NCI-H2107 (cell line): Measurements from ENCODE around the gene NCMAP.

Source experiments
- DNase-seq: peaks from one replicate; lab custom pipeline; 2025; lab: John Stamatoyannopoulos, UW

The NCMAP gene

DNA sequence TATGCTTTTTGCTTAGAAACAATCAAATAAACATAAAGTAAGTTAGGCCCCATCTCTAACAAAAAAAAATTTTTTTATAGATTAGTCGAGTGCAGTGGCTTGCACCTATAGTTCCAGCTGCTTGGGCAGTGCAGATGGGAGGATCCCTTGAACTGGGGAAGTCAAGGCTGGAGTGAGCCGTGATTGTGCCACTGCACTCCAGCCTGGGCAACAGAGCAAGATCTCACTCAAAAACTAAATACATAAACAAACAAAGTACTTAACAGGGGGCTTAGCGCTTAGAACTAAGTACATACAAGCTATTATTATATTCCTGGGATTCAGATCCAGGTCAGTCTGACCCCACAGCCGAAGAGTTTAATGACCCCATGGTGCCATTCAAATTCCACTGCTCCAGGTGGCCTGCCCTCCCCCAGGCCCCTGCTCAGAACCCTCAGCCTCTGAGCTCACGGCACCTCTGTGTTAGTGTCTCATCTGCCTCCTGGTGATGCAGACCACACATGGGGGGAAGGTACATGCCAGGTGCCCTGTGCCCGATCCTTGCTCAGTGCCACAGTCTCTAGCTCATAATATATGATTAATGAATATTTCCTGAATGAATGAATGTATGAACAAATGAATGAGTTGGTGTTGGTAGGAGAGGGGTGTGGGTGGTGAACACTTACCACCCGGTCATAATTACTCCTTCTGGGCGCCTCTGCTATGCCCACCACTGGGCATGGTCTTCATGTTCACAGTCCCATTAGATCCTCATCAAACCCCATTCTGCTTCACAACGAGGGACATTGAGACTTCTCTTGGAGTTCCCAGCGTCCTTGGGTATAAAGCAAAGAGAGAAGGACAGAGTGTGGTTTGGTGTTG, 14.6 kb downstream of the NCMAP start:
- no peak for DNase-seq

DNA sequence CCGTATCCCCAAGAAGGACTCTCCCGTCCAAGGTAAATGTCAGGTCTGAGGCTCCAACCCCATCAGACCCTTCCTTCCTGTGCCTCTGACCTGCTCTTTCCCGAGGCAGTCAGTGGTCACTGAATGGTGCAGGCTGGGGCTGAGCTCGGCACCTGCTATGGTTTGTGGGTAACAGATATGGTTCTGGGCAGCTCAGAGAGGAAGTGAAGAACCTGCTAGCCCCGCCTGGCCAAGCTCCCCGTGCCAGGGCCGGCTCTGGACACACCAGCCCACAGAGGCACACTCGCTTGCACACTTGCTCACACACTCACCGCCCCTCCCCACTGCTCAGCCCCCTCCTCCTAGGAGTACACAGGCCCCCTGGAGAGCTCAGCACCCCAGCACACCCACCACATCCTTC, 16.4 kb downstream of the NCMAP start:
- no peak for DNase-seq

DNA sequence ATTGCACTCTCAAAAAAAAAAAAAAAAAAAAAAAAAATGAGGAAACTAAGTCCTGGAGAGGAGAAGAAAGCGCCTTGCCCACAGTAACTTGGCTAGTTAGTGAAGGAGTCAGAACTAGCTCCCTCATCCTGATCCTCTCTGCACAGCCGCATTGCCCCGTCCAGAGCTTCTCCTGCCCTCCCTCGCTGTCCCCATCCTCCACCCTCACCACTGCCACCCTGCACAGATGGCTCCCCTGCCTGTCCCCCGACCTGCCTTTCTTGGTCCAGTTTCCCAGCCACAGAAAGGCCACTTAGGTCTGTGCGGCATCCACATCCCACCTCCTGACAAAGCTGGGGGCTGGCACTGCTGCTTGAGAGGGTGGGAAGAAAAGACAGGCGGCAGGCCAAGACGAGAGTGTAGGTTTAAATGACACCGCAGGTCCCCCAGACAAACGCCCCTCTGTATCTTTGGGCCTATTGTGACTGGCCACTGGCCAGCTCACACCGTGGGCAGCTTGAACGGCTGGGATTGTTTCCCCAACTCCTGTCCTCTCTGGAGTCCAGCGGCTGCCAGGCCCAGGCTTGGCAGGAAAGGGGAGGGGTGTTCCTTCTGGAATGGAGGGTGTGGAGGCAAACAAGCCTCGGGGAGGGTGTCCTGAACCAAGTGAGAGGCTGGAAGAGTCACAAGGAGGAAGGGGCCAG, 20.2 kb downstream of the NCMAP start:
- no peak for DNase-seq

- no peak for DNase-seq
These were observed 23.0 kb downstream of the NCMAP start for GRCh38 chr1:24578846-24579245.

DNA sequence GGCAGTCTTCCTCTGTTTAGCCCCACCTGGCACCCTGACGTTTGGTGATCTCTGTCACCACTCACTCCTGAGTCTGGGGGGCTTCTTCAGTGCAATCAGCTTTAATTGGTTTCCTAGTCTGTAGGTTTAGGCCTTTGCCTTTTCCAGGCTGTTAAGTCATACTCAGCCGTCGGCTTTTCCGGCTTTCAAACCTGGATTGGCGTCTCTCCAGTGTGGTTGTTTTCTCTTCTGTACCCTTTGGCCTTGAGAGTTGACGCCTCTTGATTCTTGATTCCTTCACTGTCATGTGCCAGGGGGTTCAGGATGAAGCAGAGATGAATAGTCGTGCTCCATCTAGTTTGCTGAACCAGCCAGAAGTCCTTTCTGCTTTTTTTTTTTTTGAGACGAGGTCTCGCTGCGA, 24.9 kb downstream of the NCMAP start:
- no peak for DNase-seq

DNA sequence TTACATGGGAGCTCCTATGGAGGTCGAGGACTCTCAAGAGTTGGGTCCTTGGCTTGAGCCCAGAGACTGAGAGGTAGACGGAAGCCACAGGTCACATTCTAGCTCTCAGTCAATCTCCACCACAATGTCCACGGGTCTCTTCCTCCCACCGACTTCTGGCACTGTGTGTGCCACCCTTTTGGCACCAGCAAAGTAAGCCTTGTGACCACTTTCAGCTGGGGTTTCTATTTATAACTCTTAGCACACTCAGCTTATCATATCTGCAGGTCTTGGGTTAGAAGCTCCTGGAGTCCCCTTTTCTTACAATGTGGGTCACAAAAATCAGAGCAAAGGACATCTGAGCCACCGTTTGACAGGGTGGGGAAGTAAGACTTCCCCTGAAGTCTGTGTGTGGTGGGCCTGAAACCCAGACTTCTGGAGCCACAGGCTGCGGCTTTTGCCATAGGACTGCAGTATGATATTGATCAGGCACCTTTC, 28.3 kb downstream of the NCMAP start:
- no peak for DNase-seq

GRCh38 chr1:24586119-24586518, 30.2 kb downstream of the NCMAP start:
- no peak for DNase-seq

- peak; percentile 74 for DNase-seq
These were observed 31.3 kb downstream of the NCMAP start for GRCh38 chr1:24586970-24587820.

DNA sequence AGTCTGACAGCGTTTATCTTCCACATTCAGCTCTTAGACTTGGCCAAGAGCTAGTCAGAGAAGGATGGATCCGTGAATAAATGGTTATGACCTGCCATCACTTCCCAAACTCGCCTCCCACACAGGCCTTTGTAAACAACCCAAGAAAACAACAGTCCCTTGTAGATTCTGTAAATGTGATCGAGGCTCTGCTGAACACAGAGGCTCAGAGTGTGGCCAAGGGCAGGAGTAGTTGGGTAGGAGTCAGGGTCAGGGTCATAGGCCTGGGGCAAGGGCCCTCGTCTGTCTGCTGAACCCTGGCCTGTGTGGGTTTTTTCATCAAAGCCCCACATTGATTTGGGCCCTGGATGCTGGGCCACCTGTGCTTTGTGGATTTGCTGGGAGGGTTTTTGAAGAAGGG, 32.7 kb downstream of the NCMAP start:
- DNase-seq, result no peak

DNA sequence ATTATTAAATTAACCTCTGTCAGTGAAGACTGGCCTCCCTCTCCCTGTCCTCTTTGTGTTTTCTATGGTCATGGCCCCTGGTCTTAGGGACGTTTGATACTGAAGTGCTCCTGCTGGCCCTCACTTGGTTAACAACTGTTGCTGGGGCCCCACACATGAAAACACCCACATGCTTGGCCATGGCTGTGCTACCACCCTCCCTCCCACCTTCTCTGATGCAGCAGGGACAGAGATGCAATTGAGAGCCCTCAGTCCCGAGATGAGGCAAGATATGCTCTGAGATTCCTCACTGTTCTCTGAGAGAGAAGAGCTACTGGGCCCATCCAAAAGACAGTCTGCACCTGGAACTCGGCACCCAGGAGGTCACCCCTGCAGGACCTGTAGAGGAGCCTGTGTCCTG, 33.3 kb downstream of the NCMAP start:
- DNase-seq, result no peak

- DNase-seq, result no peak
These were observed 35.9 kb downstream of the NCMAP start for GRCh38 chr1:24591781-24592180.

DNA sequence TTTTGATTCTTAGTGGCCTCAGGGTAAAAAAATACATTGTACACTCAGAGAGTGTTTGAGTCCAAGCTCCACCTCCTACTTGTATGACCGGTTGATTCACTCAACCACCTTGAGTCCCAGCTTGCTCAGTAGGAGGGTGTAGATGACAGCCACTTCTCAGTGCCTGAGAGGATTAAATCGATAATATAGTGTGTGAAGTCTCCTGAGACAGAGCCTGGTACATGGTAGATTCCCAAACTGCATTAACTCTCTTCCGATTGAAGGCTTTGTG, 38.4 kb downstream of the NCMAP start:
- DNase-seq, result no peak

- DNase-seq, result no peak
These were observed 40.6 kb downstream of the NCMAP start for GRCh38 chr1:24596401-24596880.

DNA sequence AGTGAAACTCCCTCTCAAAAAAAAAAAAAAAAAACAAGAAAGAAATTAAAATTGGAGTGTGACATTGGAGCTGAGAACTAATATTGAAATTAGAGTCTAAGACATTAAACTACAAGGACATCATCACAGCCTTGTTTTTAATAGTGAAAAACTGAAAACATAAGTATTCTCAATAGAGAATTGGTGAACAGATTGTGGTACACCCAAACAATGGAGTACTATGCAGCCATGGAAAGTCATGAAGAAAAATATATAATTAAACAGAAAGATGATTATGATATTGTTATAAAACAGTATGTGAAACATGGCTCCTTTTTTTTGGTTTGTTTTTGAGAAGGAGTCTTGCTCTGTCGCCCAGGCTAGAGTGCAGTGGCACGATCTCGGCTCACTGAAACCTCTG, 43.4 kb downstream of the NCMAP start:
- no peak for DNase-seq

DNA sequence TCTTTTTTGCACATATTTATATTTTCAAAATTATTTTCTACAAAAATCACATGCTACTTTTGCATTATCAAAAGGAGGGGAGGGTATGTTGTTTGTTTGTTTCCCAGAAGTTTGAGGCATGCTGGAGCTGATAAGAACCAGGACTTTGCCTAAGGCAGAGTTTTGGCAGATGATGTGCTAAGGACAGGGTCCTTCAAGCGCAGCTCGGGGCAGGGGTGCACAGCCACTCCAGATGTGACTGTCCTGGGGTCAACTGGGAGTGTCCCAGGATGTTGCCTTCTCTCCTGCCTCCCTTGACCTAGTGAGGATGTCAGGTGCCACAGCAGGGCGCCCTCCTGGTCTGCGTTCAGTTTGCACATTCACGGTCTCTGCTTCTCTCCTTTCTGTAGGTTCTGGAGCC, 44.7 kb downstream of the NCMAP start:
- no peak for DNase-seq

GRCh38 chr1:24605534-24606295, 49.8 kb downstream of the NCMAP start:
- no peak for DNase-seq

DNA sequence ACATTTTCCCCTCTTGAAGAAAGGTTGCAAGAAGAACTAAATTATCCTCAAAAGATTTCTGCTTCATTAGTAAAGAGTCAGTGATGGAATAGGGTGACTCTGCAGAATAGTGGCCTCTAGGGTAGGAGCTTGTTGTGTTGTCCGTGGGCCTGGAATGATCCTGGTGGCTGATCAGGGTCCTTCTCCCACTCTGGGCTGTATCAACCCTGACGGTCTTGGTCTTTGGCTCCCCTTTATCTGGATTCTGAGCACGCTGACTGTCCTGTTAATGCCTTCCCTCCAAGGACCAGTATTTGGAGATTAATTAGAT, 50.4 kb downstream of the NCMAP start:
- DNase-seq, result no peak

GRCh38 chr1:24606621-24607020, 50.7 kb downstream of the NCMAP start:
- no peak for DNase-seq

- no peak for DNase-seq
These were observed 54.1 kb downstream of the NCMAP start for GRCh38 chr1:24609949-24610517.

- DNase-seq, result no peak
These were observed 63.5 kb downstream of the NCMAP start for GRCh38 chr1:24619376-24619775.

DNA sequence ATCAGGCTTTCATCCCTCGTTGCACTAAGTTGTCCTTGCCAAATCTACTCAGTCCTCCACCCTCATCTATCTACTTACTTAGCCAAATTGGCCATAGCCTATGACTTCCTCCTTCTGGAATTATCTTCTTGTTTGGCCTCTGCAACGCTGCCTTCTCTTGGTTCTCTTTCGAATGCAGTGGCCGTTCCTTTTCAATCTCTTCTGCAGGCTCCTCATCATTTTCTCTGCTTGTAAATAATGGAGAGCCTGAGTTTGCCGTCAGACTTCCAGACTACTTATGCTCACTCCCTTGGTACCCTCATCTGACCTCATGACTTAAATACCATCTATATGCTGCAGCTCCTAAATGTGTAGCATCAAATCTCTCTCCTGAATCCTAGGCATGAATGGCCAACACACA, 64.8 kb downstream of the NCMAP start:
- no peak for DNase-seq

GRCh38 chr1:24621121-24621520, 65.2 kb downstream of the NCMAP start:
- no peak for DNase-seq
